Endothelial cell of umbilical vein (primary cell): ENCODE results near the gene ZSWIM6. TPM values are rescaled to one million over a fixed set of nuclear protein-coding genes. Genes with fewer than 3 reads are reported as not detected.

ENCODE experiments used
- BruUV-seq: library from RNA; stranded (reverse); fragments of 400-500 nt; replicated peaks from 2 replicates; lab custom pipeline; 2021; lab: Mats Ljungman, UMichigan
- CTCF ChIA-PET: fragments of 300-600, 350-600 bp; sonication (Branson Sonifier 250); formaldehyde crosslinking; loops from one replicate; lab custom pipeline; 2021; ENCODE audit warnings: antibody characterized with exemption, inconsistent platforms; lab: Charles Lee
- POLR2A ChIA-PET: fragments of 300-600, 350-600 bp; sonication (Branson Sonifier 250); formaldehyde crosslinking; loops from one replicate; lab custom pipeline; 2021; ENCODE audit warnings: antibody characterized with exemption, inconsistent platforms; lab: Charles Lee
- DNase-seq: peaks from one replicate; pipeline ENCODE4 v3.0.0-alpha.2; 2011; ENCODE audit warnings: low read depth, low spot score
- FAIRE-seq: peaks from 2 replicates; lab custom pipeline; 2011; peaks lifted over from hg19 to GRCh38; lab: Jason Lieb, UNC
- H2AFZ ChIP-seq: 2 replicates; pipeline ENCODE4 v1.6.0; 2012; ENCODE audit warnings: low read depth, low read length, control low read depth, inconsistent platforms
- H3K27ac ChIP-seq: 2 replicates; pipeline ENCODE4 v1.5.1; 2011; ENCODE audit warnings: low read depth, mild to moderate bottlenecking, control low read depth, low read length, moderate library complexity; ENCODE audit not compliant: insufficient read depth
- H3K27me3 ChIP-seq, 2 experiments: 2 replicates each; pipeline versions ENCODE4 v1.6.0 to v1.6.1; 2011; ENCODE audit warnings: low read length in 2 of 2, mixed read lengths in 1 of 2; ENCODE audit not compliant: control insufficient read depth in 2 of 2, insufficient read depth in 2 of 2
- H3K36me3 ChIP-seq, 2 experiments: 2 replicates in 1 of 2; 3 replicates in 1 of 2; pipeline ENCODE4 v1.5.1; 2011; ENCODE audit warnings: low read length in 2 of 2, mild to moderate bottlenecking in 1 of 2, moderate library complexity in 1 of 2; ENCODE audit not compliant: control insufficient read depth in 2 of 2, insufficient read depth in 2 of 2; ENCODE audit errors: extremely low read depth in 1 of 2
- H3K4me1 ChIP-seq: 3 replicates; pipeline ENCODE4 v1.5.1; 2011; ENCODE audit warnings: mild to moderate bottlenecking, low read length; ENCODE audit not compliant: control insufficient read depth, insufficient read depth; ENCODE audit errors: extremely low read depth
- H3K4me2 ChIP-seq: 2 replicates; pipeline ENCODE4 v1.6.1; 2011; ENCODE audit warnings: low read length, control low read depth, mixed read lengths; ENCODE audit not compliant: insufficient read depth
- H3K4me3 ChIP-seq, 3 experiments: fragments of 200-600 bp in 1 of 3; sonication (generic), shearing (Covaris generic) in 1 of 3; replicated peaks in 1 of 3; 2 replicates each; pipeline ENCODE4 v1.5.1; 2011 to 2016; ENCODE audit warnings: control low read depth in 3 of 3, low read length in 3 of 3, mild to moderate bottlenecking in 2 of 3, inconsistent platforms in 1 of 3, low read depth in 1 of 3, moderate library complexity in 1 of 3; ENCODE audit not compliant: insufficient read depth in 1 of 3
- H3K79me2 ChIP-seq: 2 replicates; pipeline ENCODE4 v1.6.0; 2012; ENCODE audit warnings: low read length, inconsistent platforms; ENCODE audit not compliant: control insufficient read depth, insufficient read depth
- H3K9ac ChIP-seq: replicated peaks from 2 replicates; pipeline ENCODE3; 2011; ENCODE audit warnings: low read length, control low read depth; ENCODE audit not compliant: insufficient read depth; ENCODE audit errors: extremely low read depth
- H3K9me1 ChIP-seq: replicated peaks from 3 replicates; pipeline ENCODE4 v1.6.0; 2011; ENCODE audit warnings: mild to moderate bottlenecking, low read length; ENCODE audit not compliant: control insufficient read depth, insufficient read depth; ENCODE audit errors: extremely low read depth
- H3K9me3 ChIP-seq: replicated peaks from 2 replicates; pipeline ENCODE4 v1.5.1; 2012; ENCODE audit warnings: low read length, inconsistent platforms; ENCODE audit not compliant: control insufficient read depth, insufficient read depth
- H4K20me1 ChIP-seq: replicated peaks from 2 replicates; pipeline ENCODE3; 2011; ENCODE audit warnings: mild to moderate bottlenecking, low read length; ENCODE audit not compliant: control insufficient read depth, insufficient read depth; ENCODE audit errors: extremely low read depth
- EZH2 ChIP-seq: IDR thresholded peaks from 2 replicates; pipeline ENCODE4 v1.6.1; 2012; ENCODE audit warnings: borderline replicate concordance, low read depth, mild to moderate bottlenecking, moderate library complexity, low read length, inconsistent platforms; ENCODE audit not compliant: severe bottlenecking
- FOS ChIP-seq: IDR thresholded peaks from 2 replicates; pipeline ENCODE4 v1.6.1; 2011; ENCODE audit warnings: mild to moderate bottlenecking, low read length, moderate library complexity, borderline replicate concordance; ENCODE audit not compliant: insufficient read depth
- GATA2 ChIP-seq: IDR thresholded peaks from 2 replicates; pipeline ENCODE4 v1.7.0; 2011; ENCODE audit warnings: low read depth, mild to moderate bottlenecking, moderate library complexity, mixed read lengths, low read length; ENCODE audit not compliant: insufficient read length, insufficient read depth
- JUN ChIP-seq: IDR thresholded peaks from 2 replicates; pipeline ENCODE4 v1.6.1; 2011; ENCODE audit warnings: borderline replicate concordance, low read depth; ENCODE audit not compliant: insufficient read length, insufficient read depth
- MYC ChIP-seq: IDR thresholded peaks from one replicate; pipeline ENCODE4 v1.6.1; 2011; ENCODE audit warnings: mild to moderate bottlenecking, low read depth, low read length
- POLR2A ChIP-seq: IDR thresholded peaks from 2 replicates; pipeline ENCODE4 v1.6.1; 2012; ENCODE audit warnings: low read depth, mild to moderate bottlenecking, control low read depth, low read length
- POLR2AphosphoS5 ChIP-seq: IDR thresholded peaks from 2 replicates; pipeline ENCODE4 v1.6.1; 2012; ENCODE audit warnings: low read depth, mild to moderate bottlenecking, control low read depth, low read length, moderate library complexity; ENCODE audit not compliant: insufficient read depth
- dilution Hi-C: fragments of 300-500 bp; cut with MboI; formaldehyde crosslinking; loops from one replicate; pipeline ENCODE4 v1.15.0; 2019; ENCODE audit warnings: low sequenced_read_pairs; ENCODE audit not compliant: extremely low pct_ligation_motif_present
- intact Hi-C: fragments of 100-400 bp; cut with micrococcal nuclease; formaldehyde crosslinking; loops from one replicate; pipeline ENCODE4 v1.10.0; 2022
- polyA plus RNA-seq, 4 experiments: library from polyadenylated mRNA; depleted of rRNA in 3 of 4; stranded (reverse) in 3 of 4; unstranded in 1 of 4; fragments of >200 nt; gene quantifications; 2 replicates each; pipeline versions ENCODE4 v1.2.1 to v1.2.3, GENCODE V29; 2011 to 2012; ENCODE audit warnings: missing spikeins in 1 of 4
- total RNA-seq: library from RNA; stranded (reverse); gene quantifications from 2 replicates; pipeline ENCODE4 v1.2.3, GENCODE V29; 2021
- TF ChIP-seq, protein P1 (sequence below), 2 donors: IDR thresholded peaks; 1 replicate in 1 of 2; 2 replicates in 1 of 2; pipeline ENCODE4 v1.5.1; 2011; ENCODE audit warnings: low read length in 2 of 2, mild to moderate bottlenecking in 2 of 2, moderate library complexity in 2 of 2, control low read depth in 1 of 2, inconsistent platforms in 1 of 2, low read depth in 1 of 2; ENCODE audit not compliant: insufficient read depth in 1 of 2; ENCODE audit errors: extremely low read depth in 1 of 2
- TF ChIP-seq, protein P2 (sequence below): IDR thresholded peaks from 2 replicates; pipeline ENCODE4 v1.6.1; 2011; ENCODE audit not compliant: insufficient read depth, insufficient read length

The ZSWIM6 gene
- total and polyA plus RNA-seq, 2 donors (not counting 3 experiments of a cell fraction or from before 2014, with no cell fraction given), result 14.9 to 25.3 TPM

DNA sequence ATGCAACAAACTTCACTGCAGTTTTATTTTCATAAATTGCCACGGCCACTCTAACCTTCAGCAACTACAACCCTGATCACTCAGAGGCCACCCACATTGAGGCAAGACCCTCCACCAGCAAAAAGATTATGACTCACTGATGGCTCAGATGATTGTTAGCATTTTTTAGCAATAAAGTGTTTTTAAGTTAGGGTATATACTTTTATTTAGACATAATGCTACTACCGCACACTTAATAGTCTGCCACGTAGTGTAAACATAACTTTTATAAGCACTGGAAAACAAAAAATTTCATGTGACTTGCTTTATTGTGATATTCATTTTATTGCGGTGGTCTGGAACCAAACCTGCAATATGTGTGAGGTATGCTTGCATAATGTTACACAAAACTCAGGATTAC is 257.9 kb downstream of the ZSWIM6 start:
- BruUV-seq, result no TSS peak

More for the DNA sequence above, 257.9 kb downstream of the ZSWIM6 start:
- no peak overlapping the region for H3K4me3 ChIP-seq
- dilution Hi-C loops (no loop called here), intact Hi-C loops (loop anchor here (10.0 kb wide), 1 partner anchor 595 kb away; no protein-coding TSS in a partner anchor)
- H2AFZ ChIP-seq, result no peak overlapping the region
- H3K9me3 ChIP-seq, result no peaks in the 10 kb centered on the region
- DNase-seq (no peak), FAIRE-seq (no peak)
- POLR2A ChIA-PET, result no interaction called here
- TF ChIP-seq FOS (no peak), POLR2A (no peak), POLR2AphosphoS5 (no peak), JUN (no peak), GATA2 (no peak), EZH2 (no peak), MYC (no peak)
- TF ChIP-seq, protein P1, sequence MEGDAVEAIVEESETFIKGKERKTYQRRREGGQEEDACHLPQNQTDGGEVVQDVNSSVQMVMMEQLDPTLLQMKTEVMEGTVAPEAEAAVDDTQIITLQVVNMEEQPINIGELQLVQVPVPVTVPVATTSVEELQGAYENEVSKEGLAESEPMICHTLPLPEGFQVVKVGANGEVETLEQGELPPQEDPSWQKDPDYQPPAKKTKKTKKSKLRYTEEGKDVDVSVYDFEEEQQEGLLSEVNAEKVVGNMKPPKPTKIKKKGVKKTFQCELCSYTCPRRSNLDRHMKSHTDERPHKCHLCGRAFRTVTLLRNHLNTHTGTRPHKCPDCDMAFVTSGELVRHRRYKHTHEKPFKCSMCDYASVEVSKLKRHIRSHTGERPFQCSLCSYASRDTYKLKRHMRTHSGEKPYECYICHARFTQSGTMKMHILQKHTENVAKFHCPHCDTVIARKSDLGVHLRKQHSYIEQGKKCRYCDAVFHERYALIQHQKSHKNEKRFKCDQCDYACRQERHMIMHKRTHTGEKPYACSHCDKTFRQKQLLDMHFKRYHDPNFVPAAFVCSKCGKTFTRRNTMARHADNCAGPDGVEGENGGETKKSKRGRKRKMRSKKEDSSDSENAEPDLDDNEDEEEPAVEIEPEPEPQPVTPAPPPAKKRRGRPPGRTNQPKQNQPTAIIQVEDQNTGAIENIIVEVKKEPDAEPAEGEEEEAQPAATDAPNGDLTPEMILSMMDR (IDR thresholded peaks at IDR 0.05; ENCODE audit: extremely low read depth in 1 of 2, insufficient read depth in 1 of 2, low read depth in 1 of 2, low read length in 2 of 2), result no peak
- TF ChIP-seq, protein P2, sequence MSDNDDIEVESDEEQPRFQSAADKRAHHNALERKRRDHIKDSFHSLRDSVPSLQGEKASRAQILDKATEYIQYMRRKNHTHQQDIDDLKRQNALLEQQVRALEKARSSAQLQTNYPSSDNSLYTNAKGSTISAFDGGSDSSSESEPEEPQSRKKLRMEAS, result no peak
- no peaks in the 10 kb centered on the region for H3K36me3 ChIP-seq
- no peaks in the 10 kb centered on the region for H3K9me1 ChIP-seq
- H3K4me2 ChIP-seq, result no peak overlapping the region
- peaks cover 24 to 30% of the 10 kb centered on the region in 2 experiments for H3K27me3 ChIP-seq
- no peaks in the 10 kb centered on the region for H4K20me1 ChIP-seq
- CTCF ChIA-PET, result no interaction called here
- H3K9ac ChIP-seq, result no peak overlapping the region
- H3K27ac ChIP-seq, result no peak overlapping the region
- no peaks in the 10 kb centered on the region for H3K79me2 ChIP-seq
- no peaks in the 10 kb centered on the region for H3K4me1 ChIP-seq
